ENCODE measurements around the gene FKBP11.
"Not testable (repeated sequence)": the region's sequence is repeated elsewhere in the genome, so short reads cannot be mapped to it uniquely, and the experiment has no call there.

Gene FKBP11

GRCh38 chr12:48903363-48903981 is 21.8 kb downstream of the FKBP11 start:
- peak; percentile 27 for DNase-seq

- DNase-seq, result no peak
Measured at GRCh38 chr12:48901278-48901677, 24.0 kb downstream of the FKBP11 start.

- DNase-seq, result no peak
Measured at GRCh38 chr12:48899651-48900050, 25.6 kb downstream of the FKBP11 start.

GRCh38 chr12:48894271-48894670 is 31.0 kb downstream of the FKBP11 start:
- no peak for DNase-seq

GRCh38 chr12:48890657-48891418 is 34.5 kb downstream of the FKBP11 start:
- peak; percentile 73 for DNase-seq

- no peak for DNase-seq
Measured at GRCh38 chr12:48889679-48890078, 35.6 kb downstream of the FKBP11 start.

GRCh38 chr12:48883305-48884161 is 41.8 kb downstream of the FKBP11 start:
- no peak for DNase-seq

- no peak for DNase-seq
Measured at GRCh38 chr12:48882972-48883304, 42.4 kb downstream of the FKBP11 start.

- DNase-seq, result peak; percentile 50
Measured at GRCh38 chr12:48882315-48882687, 43.0 kb downstream of the FKBP11 start.

GRCh38 chr12:48881686-48882314 is 43.5 kb downstream of the FKBP11 start:
- DNase-seq, result no peak

GRCh38 chr12:48880647-48881046 is 44.6 kb downstream of the FKBP11 start:
- DNase-seq, result no peak

GRCh38 chr12:48878548-48878947 is 46.7 kb downstream of the FKBP11 start:
- no peak for DNase-seq

GRCh38 chr12:48875944-48876515 is 49.3 kb downstream of the FKBP11 start:
- DNase-seq, result no peak

GRCh38 chr12:48873534-48873933 is 51.8 kb downstream of the FKBP11 start:
- not testable (repeated sequence) for DNase-seq

- DNase-seq, result no peak
Measured at GRCh38 chr12:48873096-48873495, 52.2 kb downstream of the FKBP11 start.
